Activated CD8-positive, alpha-beta memory T cell treated with anti-CD3 and anti-CD28 coated beads for 4 hours (primary cell): ENCODE results near the gene SLIT1.

Experiments
- DNase-seq, 2 donors: peaks; one replicate each; pipeline ENCODE4 v3.0.0-alpha.2; 2020; ENCODE audit warnings: low read depth in 2 of 2

The SLIT1 gene

DNA sequence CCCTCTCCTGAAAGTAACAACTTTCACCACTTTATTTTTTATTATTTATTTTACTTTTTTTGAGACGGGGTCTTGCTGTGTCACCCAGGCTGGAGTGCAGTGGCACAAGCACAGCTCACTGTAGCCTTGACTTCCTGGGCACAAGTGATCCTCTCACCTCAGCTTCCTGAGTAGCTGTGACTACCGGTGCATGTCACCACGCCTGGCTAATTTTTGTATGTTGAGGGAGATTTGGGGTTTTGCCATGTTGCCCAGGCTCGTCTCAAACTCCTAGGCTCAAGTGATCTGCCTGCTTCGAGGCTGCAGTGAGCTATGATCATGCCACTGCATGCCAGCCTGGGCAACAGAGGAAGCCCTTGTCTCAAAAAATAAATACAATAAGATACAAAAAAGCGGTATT is 14.9 kb upstream of the SLIT1 start:
- DNase-seq: no peak

DNA sequence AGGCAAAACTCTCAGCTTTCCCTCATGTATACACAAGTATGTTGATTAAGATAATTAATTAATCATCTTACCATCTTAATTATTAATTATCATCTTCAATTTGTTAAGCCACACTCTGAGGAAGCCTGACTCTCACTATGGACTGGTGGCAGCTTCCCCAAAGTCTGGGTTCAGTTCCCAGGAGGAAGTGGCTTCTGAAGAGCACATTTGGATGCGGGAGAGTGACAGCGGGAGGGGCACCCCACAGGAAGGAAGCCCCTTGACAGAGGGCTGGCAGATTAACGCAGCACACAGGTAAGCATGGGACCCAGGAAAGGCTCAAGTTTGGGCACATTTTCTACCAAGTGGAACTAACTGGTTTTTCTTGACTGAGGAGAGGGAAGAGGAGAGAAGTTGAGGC is 13.4 kb upstream of the SLIT1 start:
- DNase-seq: no peak

DNA sequence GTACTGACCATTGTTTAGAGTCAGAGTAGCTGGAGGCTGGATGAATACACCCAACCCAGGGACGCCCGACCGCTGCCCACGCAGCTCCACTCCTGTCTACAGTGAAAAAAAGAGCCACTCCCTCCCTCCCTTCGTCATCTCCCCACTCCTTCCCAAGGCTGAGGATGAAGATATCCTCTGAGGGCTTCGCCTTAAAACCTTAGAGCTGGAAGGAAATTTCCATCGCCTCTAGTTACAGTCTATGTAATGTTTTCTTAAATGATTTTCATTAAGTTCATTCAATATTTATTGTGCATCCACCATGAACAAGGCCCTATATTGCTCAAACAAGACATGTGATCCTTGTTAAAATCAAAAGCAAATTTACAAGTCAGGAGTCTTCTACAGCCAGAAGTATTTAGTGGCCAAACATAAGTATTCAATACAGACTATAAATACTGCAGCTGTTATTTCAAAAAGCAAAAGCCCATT is 11.3 kb upstream of the SLIT1 start:
- no peak for DNase-seq

DNA sequence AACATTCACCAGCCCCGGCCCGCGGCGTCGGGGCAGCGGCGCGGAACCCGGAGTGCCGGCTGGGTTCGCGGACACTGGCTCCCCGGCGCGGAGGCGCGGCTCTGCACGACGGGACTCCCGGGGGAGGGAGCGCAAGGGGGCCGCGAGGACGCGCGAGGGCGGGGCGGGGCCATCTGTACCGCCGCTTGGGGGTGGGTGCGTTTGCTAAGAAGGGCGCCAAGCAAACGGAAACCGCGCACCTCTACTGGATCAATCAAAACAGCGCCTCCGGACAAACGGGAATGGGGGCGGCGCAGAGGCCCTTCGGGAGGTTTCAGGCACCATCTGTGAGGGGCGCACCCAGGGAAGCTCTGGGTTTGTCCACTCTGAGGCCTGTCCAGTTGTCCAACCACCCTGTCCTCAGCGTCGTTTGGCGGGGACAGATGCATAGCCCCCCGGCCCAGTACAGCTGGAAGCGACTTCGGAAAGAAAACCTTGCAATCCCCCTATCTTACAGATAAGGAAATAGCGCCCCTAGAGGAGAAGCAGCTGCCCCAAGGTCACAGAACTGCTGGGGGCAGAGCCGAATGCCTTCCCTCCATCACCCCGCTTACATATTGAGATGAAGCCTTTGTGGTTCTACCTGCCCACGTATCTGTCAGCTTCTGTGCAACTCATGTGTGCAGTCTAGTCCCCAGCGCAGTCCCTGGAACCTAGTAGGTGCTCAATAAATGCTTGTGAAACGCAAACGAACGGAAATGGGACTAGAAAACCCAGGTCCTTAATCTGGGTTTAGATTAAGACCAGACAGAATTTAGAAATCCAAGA is 10.7 kb upstream of the SLIT1 start:
- DNase-seq: peak; percentile 33 to 38

DNA sequence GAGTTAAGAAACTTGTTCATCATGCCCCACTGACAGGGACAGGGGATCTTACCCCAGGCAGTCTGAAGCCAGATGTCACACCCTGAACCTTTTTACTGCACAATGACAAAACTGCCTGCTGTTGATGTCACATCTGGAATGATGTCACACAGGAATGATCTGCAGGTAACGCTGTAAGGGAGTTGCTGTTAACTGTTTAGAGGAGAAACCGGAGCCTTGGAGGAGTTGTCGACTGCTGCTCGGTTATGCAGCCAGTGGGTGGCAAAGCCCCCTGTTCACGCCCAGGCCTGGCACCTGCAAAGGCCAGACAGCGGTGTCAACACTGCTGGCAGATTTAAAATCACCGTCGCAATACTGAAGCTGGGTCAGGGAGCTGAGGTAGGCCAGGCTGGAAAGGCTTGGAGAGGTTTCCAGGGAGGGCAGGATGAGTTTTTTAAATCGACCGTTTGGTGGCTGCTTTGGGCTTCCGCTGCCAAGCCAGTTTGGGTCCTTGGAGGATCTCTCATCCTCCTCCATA is 10.0 kb upstream of the SLIT1 start:
- no peak for DNase-seq

DNA sequence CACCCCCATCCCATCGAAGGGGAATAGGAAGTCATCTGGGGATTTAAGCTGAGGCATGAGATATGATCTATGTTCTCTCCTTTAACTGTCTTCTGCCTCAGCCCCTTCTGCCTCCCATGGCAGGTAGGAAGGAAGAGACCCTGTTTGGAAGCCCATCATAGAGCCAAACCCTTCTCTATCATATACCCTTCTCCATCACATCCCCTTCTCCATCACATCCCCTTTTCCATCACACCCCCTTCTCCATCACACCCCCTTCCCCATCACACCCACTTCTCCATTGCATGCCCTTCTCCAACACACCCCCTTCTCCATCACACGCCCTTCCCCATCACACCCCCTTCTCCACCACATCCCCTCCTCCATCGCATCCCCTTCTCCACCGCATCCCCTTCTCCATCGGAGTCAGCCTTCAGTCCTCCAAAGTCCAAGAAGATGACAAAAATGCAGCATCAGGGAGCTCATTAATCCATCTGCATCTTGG is 7.2 kb upstream of the SLIT1 start:
- no peak for DNase-seq

DNA sequence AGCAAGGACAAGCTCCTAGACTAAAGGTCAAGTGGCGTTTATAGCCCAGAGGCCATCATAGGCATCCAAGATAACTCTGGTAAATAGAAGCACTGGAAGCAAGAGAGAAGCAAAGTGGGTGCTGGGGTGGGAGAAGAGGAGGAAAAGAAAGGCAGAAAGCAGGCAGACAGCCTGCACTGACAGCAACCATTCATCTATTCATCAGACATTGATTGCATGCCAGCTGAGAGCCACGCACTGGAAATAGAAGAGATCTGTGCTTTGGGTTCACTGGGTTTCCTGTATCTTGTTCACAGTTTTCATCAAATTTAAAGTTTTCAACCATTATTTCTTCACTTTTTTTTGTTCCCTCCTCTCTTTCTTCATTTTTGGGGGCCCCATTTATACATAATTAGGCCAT is 4.7 kb upstream of the SLIT1 start:
- DNase-seq: no peak

DNA sequence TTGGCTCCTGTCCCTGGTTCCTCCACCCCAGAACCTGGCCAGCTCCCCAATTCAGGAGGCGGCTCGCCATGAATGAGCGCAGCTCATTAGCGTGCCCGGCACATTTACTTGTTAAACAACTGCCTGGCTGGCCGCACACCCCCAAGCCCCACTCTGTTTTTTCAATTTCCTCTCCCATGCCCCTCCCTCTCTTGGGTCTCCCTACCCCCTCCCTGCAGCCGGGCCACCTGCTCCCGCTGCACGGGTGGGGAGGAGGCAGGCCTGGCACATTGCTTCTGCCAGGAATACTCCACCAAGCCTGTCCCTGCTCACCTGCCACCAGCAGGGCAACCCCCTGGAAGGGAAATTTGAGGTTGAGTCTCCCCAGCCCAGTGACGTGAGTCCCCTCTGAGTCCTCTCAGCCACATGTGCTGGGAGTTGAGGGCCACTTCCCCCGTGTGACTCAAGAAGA is 2.5 kb upstream of the SLIT1 start:
- no peak for DNase-seq

DNA sequence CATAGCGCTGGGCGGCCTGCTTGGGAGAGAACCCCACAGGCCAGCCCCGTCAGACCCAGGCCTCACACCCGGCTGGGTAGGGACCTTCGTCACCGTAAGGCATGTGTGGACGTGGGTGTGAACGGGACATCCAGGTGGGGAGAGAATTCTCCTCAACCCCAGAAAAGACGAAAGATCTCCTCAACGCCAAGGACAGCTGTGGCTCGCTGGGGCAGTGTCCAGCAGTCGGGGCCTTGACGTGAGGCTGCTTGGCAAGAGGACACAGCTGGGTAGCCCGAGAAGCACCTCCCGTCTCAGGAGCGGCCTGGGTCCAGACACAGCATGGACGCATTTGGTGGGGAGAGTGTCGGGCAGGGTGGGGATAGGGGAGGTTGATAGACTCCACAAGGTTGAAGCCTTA is 1.2 kb upstream of the SLIT1 start:
- no peak for DNase-seq

DNA sequence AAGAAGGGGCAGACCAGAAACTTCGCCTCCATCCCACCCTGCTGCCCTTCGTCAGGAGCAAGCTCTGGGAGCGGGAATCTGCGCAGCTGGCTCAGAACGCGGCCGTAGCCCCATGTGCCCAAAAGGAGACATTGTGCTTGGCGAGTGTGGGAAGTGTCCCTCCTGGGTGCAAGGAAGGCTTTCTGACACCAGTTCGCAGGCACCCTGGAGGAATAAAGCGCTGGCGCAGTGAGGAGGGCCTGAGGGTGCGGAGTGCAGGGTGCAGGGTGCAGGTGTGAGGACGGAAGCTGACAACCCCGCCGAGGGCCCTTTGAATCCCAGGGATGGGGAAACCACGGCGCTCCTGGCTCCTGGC is 811 bp downstream of the SLIT1 start:
- no peak for DNase-seq

DNA sequence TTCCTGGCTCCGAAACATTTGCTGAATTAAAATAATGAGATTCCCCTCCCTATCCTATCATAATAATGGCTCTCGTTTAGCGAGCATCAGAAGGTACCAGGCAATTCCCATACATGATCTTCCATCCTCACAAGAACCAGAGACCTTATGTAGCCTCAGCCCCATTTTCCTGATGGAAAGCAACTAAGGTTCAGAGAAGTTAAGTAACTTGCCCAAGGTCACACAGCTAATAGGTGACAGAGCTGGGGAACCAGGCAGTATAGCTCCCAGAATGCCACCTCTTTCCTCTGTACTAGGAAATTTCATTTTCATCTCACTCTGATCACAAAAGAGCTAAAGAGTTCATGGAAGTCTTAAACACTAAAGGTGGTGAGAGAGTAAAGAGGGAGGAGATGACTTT is 2.4 kb downstream of the SLIT1 start:
- no peak for DNase-seq

DNA sequence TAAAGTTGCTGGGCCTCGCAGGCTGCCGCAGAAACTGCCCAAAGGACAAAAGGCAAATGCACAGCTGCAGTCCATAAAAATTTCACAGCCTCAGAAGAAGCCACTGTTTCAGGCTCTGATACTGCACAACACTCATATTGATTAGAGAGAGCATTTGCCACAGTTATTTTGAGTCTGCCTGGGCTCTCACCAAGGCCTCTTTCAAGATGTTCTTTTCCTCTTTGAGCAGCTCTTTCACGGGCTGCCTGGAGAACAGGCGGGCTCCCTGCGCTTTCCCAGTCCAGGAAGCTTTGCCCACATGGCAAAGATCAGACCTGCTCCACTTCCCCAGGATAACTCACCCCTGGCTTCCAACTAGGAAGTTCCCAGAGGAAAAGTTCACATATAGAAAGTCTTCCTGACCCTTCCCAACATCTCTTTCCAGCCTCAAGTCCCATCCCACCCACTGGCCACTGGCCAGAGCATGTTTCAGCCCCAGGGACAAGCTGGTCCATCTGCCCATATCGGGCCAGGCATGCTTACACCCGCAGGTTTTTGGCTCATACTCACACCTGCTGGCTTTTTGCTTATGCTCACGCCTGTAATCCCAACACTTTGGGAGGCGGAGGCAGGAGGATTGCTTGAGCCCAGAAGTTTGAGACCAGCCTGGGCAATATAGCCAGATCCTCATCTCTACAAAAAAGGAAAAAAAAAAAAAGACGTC is 3.3 kb downstream of the SLIT1 start:
- DNase-seq: no peak

DNA sequence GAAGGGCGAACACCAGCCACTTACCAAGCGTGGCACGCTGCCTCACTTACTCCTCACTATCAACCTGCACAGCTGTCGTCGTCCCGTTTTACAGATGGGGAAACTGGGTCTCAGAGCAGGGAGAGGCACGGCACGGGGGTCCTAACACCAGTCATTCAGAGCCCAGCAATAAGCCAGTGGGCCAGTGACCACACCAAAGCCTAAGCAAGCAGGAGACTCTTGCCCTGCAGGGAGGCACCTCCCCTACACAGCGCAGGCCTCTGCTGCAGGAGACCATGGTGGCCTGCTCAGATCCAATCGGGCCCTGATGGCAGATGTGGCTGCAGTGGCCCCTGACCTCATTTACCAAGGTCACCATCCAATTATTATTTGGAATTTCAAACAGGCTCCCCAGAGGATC is 4.8 kb downstream of the SLIT1 start:
- no peak for DNase-seq

DNA sequence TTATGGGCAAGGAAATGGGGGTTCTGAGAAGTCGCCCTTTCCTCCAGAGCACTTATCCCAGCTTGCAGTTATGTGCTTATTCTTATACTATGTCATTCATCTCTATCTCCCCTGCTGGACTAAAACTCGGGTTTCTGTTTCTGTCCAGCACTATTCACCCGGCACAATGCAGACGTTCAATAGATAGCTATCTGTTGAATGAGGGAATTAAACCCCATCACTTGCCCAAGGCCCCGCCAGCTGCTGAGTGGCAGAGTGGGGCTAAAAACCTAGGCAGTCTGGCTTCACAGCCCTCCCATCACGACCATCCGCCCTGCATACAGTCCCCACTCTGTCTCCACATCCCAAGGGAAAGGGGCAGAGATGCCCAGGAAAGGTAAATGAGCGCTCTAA is 5.4 kb downstream of the SLIT1 start:
- DNase-seq: no peak

DNA sequence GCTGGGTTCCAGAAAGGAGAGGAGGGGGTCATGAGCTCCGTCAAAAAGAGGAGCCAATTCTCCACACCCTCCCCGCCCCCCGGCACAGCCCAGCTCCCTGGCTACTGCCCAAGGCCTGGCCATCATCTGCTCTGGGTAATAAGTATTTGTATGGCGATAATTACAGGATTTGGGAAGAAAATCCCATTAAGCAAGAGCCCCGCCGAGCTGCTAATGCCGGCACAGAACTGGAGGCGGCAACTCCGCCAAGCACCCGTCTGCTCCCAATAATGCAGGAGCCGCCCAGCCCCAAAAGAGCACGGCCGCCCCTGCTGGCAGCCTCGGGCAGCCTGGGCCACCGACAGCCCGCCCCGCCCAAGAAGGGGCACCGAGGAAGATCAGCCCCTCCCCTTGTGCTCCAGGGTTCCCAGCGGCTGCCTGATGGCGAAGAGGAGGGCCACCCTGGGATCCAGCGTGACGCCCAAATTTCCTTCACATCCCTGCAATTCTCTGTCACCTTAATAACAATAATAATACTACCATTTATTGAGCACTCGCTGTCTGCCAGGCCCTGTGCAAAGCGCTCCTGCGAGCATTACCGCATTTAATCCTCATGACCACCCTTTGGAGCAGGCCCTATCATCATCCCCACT is 5.9 kb downstream of the SLIT1 start:
- DNase-seq: no peak

DNA sequence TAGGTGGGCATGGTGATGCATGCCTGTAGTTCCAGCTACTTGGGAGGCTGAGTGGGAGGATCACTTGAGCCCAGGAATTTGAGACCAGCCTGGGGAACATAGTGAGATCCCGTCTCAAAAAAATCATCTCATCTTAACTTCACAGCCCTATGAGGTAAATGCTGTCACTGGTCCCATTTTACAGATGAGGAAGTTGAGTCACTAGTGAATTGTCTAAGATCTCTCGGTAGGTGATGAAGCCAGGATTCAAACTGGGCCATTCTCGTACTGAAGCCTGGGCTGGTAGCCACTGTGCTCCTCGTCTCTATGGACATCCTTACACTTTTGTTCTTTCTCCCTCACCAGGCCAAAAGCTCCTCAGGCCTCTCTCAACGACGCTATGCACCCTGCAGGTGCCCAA is 6.4 kb downstream of the SLIT1 start:
- no peak for DNase-seq

DNA sequence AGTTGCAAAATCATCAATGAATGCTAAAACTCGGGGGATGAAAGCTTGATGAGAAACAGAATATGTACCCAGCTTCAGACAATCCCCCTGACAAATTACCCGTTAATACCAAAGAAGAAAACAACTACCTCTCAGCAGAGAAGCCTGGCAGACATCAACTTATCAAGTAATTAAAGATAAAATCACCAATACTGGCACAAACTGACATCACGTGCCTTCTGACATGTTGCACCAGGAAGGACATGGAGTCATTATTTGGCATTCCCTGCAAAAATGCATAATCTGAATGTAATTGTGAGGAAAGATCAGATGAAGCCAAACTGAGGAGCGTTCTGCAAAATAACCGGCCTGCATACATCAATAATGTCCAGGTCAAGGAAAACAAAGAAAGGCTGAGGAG is 7.7 kb downstream of the SLIT1 start:
- DNase-seq: no peak

DNA sequence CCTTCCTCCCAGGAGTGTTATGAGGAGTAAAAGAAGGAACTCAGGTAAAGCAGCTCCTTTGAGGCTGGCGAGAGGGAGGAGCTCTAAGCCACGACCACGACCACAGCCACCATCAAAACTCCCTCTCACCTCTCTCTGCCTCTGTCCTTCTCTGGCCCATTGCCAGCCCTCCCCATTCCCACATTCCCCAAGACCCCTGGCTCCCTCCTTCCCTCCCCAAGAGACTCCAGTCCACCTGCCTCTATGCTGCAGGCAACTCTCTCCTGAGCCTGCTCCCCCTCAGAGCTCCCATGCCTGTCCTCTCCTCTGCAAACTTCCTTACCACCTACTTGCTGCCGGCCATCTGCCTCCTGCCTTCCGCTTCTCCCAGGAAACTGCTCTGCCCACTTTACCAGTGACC is 9.5 kb downstream of the SLIT1 start:
- no peak for DNase-seq

DNA sequence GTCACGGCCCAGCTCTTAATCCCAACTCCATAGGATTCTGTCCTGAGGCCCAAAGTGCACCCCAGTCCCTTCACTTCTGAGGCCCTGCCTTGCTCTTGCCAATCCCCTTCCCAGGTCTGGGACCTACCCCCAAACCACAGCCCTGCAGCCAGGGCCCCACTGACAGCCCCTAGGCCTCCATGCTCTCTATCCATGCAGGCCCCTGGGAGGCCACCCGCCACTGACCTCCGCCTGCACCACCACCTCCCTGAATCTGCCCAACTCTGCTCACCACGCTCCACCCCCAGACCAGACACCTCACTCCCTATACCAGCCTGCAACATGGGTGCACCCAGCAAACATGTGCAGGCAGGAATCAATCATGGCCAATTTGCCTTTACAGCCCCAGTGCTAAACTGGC is 10.2 kb downstream of the SLIT1 start:
- DNase-seq: no peak

DNA sequence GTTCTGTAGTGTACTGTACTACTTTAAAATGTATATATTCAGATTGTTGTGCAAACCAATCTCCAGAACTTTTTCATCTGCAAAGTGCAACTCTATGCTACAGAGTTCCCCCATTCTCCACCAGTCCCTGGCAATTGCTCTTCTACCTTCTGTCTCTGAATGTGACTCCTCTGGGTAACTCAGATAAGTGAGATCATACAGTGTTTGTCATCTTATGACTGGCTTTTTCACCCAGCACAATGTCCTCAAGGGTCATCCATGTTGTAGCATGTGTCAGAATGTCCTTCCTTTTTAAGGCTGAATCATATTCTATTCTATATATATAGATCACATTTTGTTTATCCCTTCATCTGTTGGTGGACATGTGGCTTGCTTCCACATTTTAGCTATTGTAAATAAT is 10.8 kb downstream of the SLIT1 start:
- no peak for DNase-seq

DNA sequence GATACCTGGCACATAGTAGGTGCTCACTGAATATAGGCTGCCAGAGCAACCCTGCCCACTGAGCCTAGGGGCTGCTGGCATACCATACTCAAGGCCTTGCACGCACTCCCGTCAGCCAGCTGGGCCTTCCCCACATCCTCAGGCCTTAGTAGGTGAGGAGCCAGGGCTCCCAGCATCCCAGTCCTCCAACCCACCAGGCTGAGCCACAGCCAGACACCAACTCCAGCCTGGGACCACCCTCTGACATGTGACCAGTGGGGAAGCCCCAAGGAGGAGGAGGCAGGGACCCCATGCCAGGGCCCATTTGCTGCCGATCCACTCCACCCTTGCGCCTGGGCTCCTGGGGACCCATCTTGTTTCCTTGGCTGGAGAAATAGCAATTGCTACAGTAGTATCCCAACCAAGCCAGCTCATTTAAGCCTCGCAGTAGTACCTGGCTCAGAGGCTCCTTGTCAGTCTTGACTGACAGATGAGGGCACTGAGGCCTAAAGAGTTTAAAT is 11.4 kb downstream of the SLIT1 start:
- no peak for DNase-seq

DNA sequence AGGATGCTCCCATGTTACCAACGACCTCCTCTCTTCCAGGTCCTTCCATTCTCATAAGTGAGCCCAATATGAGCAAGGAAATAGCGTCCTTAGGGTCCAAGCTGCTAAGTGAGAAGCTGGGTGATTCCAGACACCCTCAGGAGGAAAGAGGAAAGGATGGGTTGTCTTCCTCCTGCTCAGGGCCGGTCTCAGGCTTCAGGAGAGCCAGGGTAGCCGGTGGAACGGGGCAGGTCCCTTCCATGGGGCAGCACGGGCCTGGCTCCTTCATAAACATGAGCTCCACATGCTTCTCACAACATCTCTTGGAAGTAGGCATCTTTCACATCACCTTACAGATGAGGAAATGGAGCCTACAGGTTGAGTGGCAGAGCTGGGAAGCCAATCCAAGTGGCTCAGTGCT is 12.7 kb downstream of the SLIT1 start:
- DNase-seq: no peak
